ENCODE data around the gene UBE2E2. TPM values are rescaled to one million over a fixed set of nuclear protein-coding genes. Genes with fewer than 3 reads are reported as not detected.

The UBE2E2 gene
- total and polyA plus RNA-seq, 2 donors (not counting 1 experiment from before 2014, with no cell fraction given) = 16.0 to 45.0 TPM

GRCh38 chr3:23619705-23620637, 416.8 kb downstream of the UBE2E2 start:
- H3K27ac Mint-ChIP-seq = no peak overlapping the region
- no peak overlapping the region for H3K4me2 ChIP-seq (replicated peaks; ENCODE audit: low read depth, low read length, poor library complexity, severe bottlenecking)
- H3K4me3 ChIP-seq (ENCODE audit: control extremely low read depth in 1 of 5, extremely low read depth in 1 of 5, insufficient read depth in 1 of 5, low read depth in 2 of 5, low read length in 4 of 5) = no peak overlapping the region
- H3K9me3 ChIP-seq (ENCODE audit: control extremely low read depth in 1 of 3, control insufficient read depth in 2 of 3, insufficient read depth in 1 of 3, low read length in 2 of 3) = peaks cover 3 to 12% (median 4%) of the 10 kb centered on the region in 3 donors
- H4K20me1 ChIP-seq (ENCODE audit: control insufficient read depth, insufficient read depth, low read length, poor library complexity, severe bottlenecking) = no peaks in the 10 kb centered on the region
- DNase-seq (no peak), ATAC-seq (ENCODE audit: low read depth) (no peak)
- H3K9me3 Mint-ChIP-seq (ENCODE audit: insufficient read depth) = peaks cover 6% of the 10 kb centered on the region
- intact Hi-C loops (cut with micrococcal nuclease) = no loop called here
- H3K79me2 ChIP-seq (ENCODE audit: control insufficient read depth, insufficient read depth, low read length) = no peaks in the 10 kb centered on the region
- no peak overlapping the region for H3K27ac ChIP-seq (ENCODE audit: low read length in 2 of 2)
- H3K36me3 ChIP-seq (replicated peaks in 1 of 2; ENCODE audit: control extremely low read depth in 1 of 2, control insufficient read depth in 1 of 2, extremely low read depth in 1 of 2, insufficient read depth in 2 of 2, low read length in 1 of 2) = no peaks in the 10 kb centered on the region
- CTCF ChIA-PET = no interaction called here
- 96% methylated on average over 12 of the region's 12 CpGs for WGBS (ENCODE audit: insufficient coverage)
- POLR2A ChIA-PET = no interaction called here
- H3K9ac ChIP-seq (ENCODE audit: low read length) = no peak overlapping the region
- no peak overlapping the region for H2AFZ ChIP-seq (ENCODE audit: insufficient read depth, low read depth, low read length, poor library complexity, severe bottlenecking)
- TF ChIP-seq, protein P1, sequence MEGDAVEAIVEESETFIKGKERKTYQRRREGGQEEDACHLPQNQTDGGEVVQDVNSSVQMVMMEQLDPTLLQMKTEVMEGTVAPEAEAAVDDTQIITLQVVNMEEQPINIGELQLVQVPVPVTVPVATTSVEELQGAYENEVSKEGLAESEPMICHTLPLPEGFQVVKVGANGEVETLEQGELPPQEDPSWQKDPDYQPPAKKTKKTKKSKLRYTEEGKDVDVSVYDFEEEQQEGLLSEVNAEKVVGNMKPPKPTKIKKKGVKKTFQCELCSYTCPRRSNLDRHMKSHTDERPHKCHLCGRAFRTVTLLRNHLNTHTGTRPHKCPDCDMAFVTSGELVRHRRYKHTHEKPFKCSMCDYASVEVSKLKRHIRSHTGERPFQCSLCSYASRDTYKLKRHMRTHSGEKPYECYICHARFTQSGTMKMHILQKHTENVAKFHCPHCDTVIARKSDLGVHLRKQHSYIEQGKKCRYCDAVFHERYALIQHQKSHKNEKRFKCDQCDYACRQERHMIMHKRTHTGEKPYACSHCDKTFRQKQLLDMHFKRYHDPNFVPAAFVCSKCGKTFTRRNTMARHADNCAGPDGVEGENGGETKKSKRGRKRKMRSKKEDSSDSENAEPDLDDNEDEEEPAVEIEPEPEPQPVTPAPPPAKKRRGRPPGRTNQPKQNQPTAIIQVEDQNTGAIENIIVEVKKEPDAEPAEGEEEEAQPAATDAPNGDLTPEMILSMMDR (IDR thresholded peaks at IDR 0.05) = no peak
- no peak for TF ChIP-seq EZH2 (IDR thresholded peaks at IDR 0.05; ENCODE audit: borderline replicate concordance, insufficient read depth, low read depth, low read length, poor library complexity, severe bottlenecking)
- H3K4me3 Mint-ChIP-seq = no peak overlapping the region
- H3K27me3 ChIP-seq (replicated peaks in 1 of 4; ENCODE audit: control extremely low read depth in 1 of 4, control insufficient read depth in 3 of 4, insufficient read depth in 4 of 4, low read length in 3 of 4) = no peaks in the 10 kb centered on the region
- H3K4me1 Mint-ChIP-seq = peaks cover 22% of the 10 kb centered on the region
- H3K27me3 Mint-ChIP-seq = no peaks in the 10 kb centered on the region
- H3K4me1 ChIP-seq (ENCODE audit: control insufficient read depth in 2 of 2, insufficient read depth in 2 of 2, low read length in 2 of 2) = peaks cover 14 to 16% of the 10 kb centered on the region in 2 donors

DNA sequence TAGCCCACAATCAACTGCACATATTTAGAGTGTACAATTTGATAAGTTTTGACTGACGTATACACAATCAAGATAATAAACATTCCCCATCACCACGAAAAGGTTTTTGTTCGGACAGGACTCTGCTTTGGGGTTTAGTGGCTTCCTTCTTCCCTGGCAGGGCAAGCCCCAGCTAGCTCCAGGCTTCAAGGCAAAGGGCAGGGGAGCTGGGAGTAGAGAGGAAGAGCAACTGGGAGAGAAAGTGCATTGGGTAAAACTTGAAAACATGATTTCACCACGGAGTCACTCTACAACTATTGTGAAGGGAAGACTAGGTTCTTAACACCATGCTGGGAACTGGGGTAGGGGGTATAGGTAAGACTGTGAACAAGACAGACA, 417.5 kb downstream of the UBE2E2 start:
- H3K9me3 Mint-ChIP-seq (ENCODE audit: insufficient read depth) = peaks cover 11% of the 10 kb centered on the region
- Histone ChIP-seq H3K4me1 (ENCODE audit: control insufficient read depth in 2 of 2, insufficient read depth in 2 of 2, low read length in 2 of 2) (peaks cover 14 to 16% of the 10 kb centered on the region in 2 donors), H3K9ac (ENCODE audit: low read length) (no peak overlapping the region), H3K4me2 (replicated peaks; ENCODE audit: low read depth, low read length, poor library complexity, severe bottlenecking) (no peak overlapping the region), H3K79me2 (ENCODE audit: control insufficient read depth, insufficient read depth, low read length) (no peaks in the 10 kb centered on the region), H3K4me3 (ENCODE audit: control extremely low read depth in 1 of 5, extremely low read depth in 1 of 5, insufficient read depth in 1 of 5, low read depth in 2 of 5, low read length in 4 of 5) (no peak overlapping the region), H3K36me3 (replicated peaks in 1 of 2; ENCODE audit: control extremely low read depth in 1 of 2, control insufficient read depth in 1 of 2, extremely low read depth in 1 of 2, insufficient read depth in 2 of 2, low read length in 1 of 2) (no peaks in the 10 kb centered on the region), H2AFZ (ENCODE audit: insufficient read depth, low read depth, low read length, poor library complexity, severe bottlenecking) (no peak overlapping the region), H3K27me3 (replicated peaks in 1 of 4; ENCODE audit: control extremely low read depth in 1 of 4, control insufficient read depth in 3 of 4, insufficient read depth in 4 of 4, low read length in 3 of 4) (no peaks in the 10 kb centered on the region), H3K9me3 (ENCODE audit: control extremely low read depth in 1 of 3, control insufficient read depth in 2 of 3, insufficient read depth in 1 of 3, low read length in 2 of 3) (peaks cover 3 to 12% (median 10%) of the 10 kb centered on the region in 3 donors), H4K20me1 (ENCODE audit: control insufficient read depth, insufficient read depth, low read length, poor library complexity, severe bottlenecking) (no peaks in the 10 kb centered on the region), H3K27ac (ENCODE audit: low read length in 2 of 2) (no peak overlapping the region)
- H3K27ac Mint-ChIP-seq = no peak overlapping the region
- DNase-seq (no peak), ATAC-seq (ENCODE audit: low read depth) (no peak)
- peaks cover 18% of the 10 kb centered on the region for H3K4me1 Mint-ChIP-seq
- no peaks in the 10 kb centered on the region for H3K27me3 Mint-ChIP-seq
- POLR2A ChIA-PET = no interaction called here
- 80% methylated on average over 1 of the region's 4 CpGs for WGBS (ENCODE audit: insufficient coverage)
- intact Hi-C loops (cut with micrococcal nuclease) = no loop called here
- TF ChIP-seq, protein P1 (IDR thresholded peaks at IDR 0.05) = no peak
- no peak for TF ChIP-seq EZH2 (IDR thresholded peaks at IDR 0.05; ENCODE audit: borderline replicate concordance, insufficient read depth, low read depth, low read length, poor library complexity, severe bottlenecking)
- no peak overlapping the region for H3K4me3 Mint-ChIP-seq
- CTCF ChIA-PET = no interaction called here

All from B cell (primary cell).